Erythroblast (primary cell): ENCODE measurements around the gene APBB2.

ENCODE experiments used
- DNase-seq, 2 experiments: peaks; one replicate each; lab custom pipeline; 2025; lab: John Stamatoyannopoulos, UW
- GATA1 ChIP-seq: IDR thresholded peaks from 2 replicates; pipeline ENCODE4 v1.6.1; 2011; ENCODE audit warnings: low read depth, mild to moderate bottlenecking, control low read depth, low read length, moderate library complexity
- POLR2A ChIP-seq: IDR thresholded peaks from 2 replicates; pipeline ENCODE4 v1.6.1; 2011; ENCODE audit warnings: mild to moderate bottlenecking, low read length

APBB2 gene

GRCh38 chr4:41196633-41197332, 17.6 kb downstream of the APBB2 start:
- no peak for DNase-seq
- TF ChIP-seq POLR2A (no peak), GATA1 (no peak)

GRCh38 chr4:41192136-41192535, 22.2 kb downstream of the APBB2 start:
- DNase-seq, result no peak
- TF ChIP-seq POLR2A (no peak), GATA1 (no peak)

GRCh38 chr4:41189666-41190065, 24.7 kb downstream of the APBB2 start:
- no peak for TF ChIP-seq GATA1

GRCh38 chr4:41189076-41189475, 25.3 kb downstream of the APBB2 start:
- DNase-seq, result no peak
- TF ChIP-seq POLR2A (no peak), GATA1 (no peak)

More at GRCh38 chr4:41189666-41190065, 24.7 kb downstream of the APBB2 start:
- DNase-seq, result no peak

GRCh38 chr4:41185614-41186592, 28.4 kb downstream of the APBB2 start:
- no peak for TF ChIP-seq POLR2A
- no peak for TF ChIP-seq GATA1
- DNase-seq, result no peak

GRCh38 chr4:41184009-41184408, 30.3 kb downstream of the APBB2 start:
- TF ChIP-seq POLR2A (no peak), GATA1 (no peak)
- DNase-seq, result no peak

- DNase-seq, result no peak
- TF ChIP-seq POLR2A (no peak), GATA1 (no peak)
These were observed 31.3 kb downstream of the APBB2 start for GRCh38 chr4:41183021-41183553.

- no peak for DNase-seq
- no peak for TF ChIP-seq POLR2A
- no peak for TF ChIP-seq GATA1
These were observed 33.3 kb downstream of the APBB2 start for GRCh38 chr4:41181037-41181436.

GRCh38 chr4:41179498-41180195, 34.7 kb downstream of the APBB2 start:
- TF ChIP-seq POLR2A (no peak), GATA1 (no peak)
- no peak for DNase-seq

GRCh38 chr4:41178372-41179370, 35.7 kb downstream of the APBB2 start:
- no peak for DNase-seq

GRCh38 chr4:41177016-41177415, 37.3 kb downstream of the APBB2 start:
- TF ChIP-seq GATA1 (no peak), POLR2A (no peak)
- no peak for DNase-seq

More at GRCh38 chr4:41178372-41179370, 35.7 kb downstream of the APBB2 start:
- TF ChIP-seq POLR2A (no peak), GATA1 (no peak)

- DNase-seq, result no peak
- no peak for TF ChIP-seq POLR2A
These were observed 38.0 kb downstream of the APBB2 start for GRCh38 chr4:41176340-41176739.

- TF ChIP-seq POLR2A, result no peak
- TF ChIP-seq GATA1, result no peak
These were observed 38.5 kb downstream of the APBB2 start for GRCh38 chr4:41175794-41176193.

More at GRCh38 chr4:41175794-41176193, 38.5 kb downstream of the APBB2 start:
- no peak for DNase-seq
